SK-N-SH treated with all-trans-retinoic acid at 6 μM for 48 hours (cell line): ENCODE results near the gene CD200.
"Not testable (repeated sequence)": the region's sequence is repeated elsewhere in the genome, so short reads cannot be mapped to it uniquely, and the experiment has no call there.

Source experiments
- ATAC-seq: fragments of 200-7000 bp; cut with Tn5 transposase; 3 replicates; pipeline ENCODE4 v1.9.1; 2020; ENCODE audit warnings: mild to moderate bottlenecking, moderate library complexity
- ESRRG ChIP-seq: fragments of 250-450 bp; sonication (Bioruptor Pico); IDR thresholded peaks from 2 replicates; pipeline ENCODE4 v1.6.1; 2021; ENCODE audit warnings: mild to moderate bottlenecking
- GLIS3 ChIP-seq: fragments of 250-450 bp; sonication (Bioruptor Pico); IDR thresholded peaks from 2 replicates; pipeline ENCODE4 v1.5.0; 2020; ENCODE audit warnings: mild to moderate bottlenecking, moderate library complexity
- ISL1 ChIP-seq: fragments of 250-450 bp; sonication (Bioruptor Pico); IDR thresholded peaks from 2 replicates; pipeline ENCODE4 v2.1.2; 2022; ENCODE audit warnings: mild to moderate bottlenecking, moderate library complexity
- OSR1 ChIP-seq: fragments of 250-450 bp; sonication (Bioruptor Pico); IDR thresholded peaks from 2 replicates; pipeline ENCODE4 v1.8.0; 2022; ENCODE audit warnings: moderate library complexity, mild to moderate bottlenecking, inconsistent platforms
- RARB ChIP-seq: fragments of 250-450 bp; sonication (Bioruptor Pico); IDR thresholded peaks from 2 replicates; pipeline ENCODE4 v1.8.0; 2021; ENCODE audit warnings: mild to moderate bottlenecking, moderate library complexity
- TCF4 ChIP-seq: fragments of 250-450 bp; sonication (Bioruptor Pico); IDR thresholded peaks from 2 replicates; pipeline ENCODE4 v1.8.0; 2021; ENCODE audit warnings: mild to moderate bottlenecking, moderate library complexity, borderline replicate concordance
- TOX ChIP-seq: fragments of 250-450 bp; sonication (Bioruptor Pico); IDR thresholded peaks from 2 replicates; pipeline ENCODE4 v1.8.0; 2021; ENCODE audit warnings: mild to moderate bottlenecking, moderate library complexity, borderline replicate concordance
- ZNF565 ChIP-seq: fragments of 450-650 bp; formaldehyde crosslinking; conservative IDR thresholded peaks from 2 replicates; pipeline ENCODE4 v1.5.0; 2020; ENCODE audit warnings: low read depth, mild to moderate bottlenecking, moderate library complexity
- ZNF70 ChIP-seq: fragments of 450-650 bp; formaldehyde crosslinking; IDR thresholded peaks from 2 replicates; pipeline ENCODE4 v1.5.0; 2020; ENCODE audit warnings: mild to moderate bottlenecking, moderate library complexity
- ZNF8 ChIP-seq: fragments of 450-650 bp; formaldehyde crosslinking; IDR thresholded peaks from 2 replicates; pipeline ENCODE4 v1.5.0; 2020; ENCODE audit warnings: mild to moderate bottlenecking, moderate library complexity
- TF ChIP-seq, protein P1 (sequence below): fragments of 250-450 bp; sonication (Bioruptor Pico); IDR thresholded peaks from 2 replicates; pipeline ENCODE4 v1.8.0; 2021; ENCODE audit warnings: low read depth, mild to moderate bottlenecking, moderate library complexity, borderline replicate concordance
- TF ChIP-seq, protein P2 (sequence below): fragments of 250-450 bp; sonication (Bioruptor Pico); IDR thresholded peaks from 2 replicates; pipeline ENCODE4 v1.5.1; 2021; ENCODE audit warnings: mild to moderate bottlenecking, moderate library complexity
- TF ChIP-seq, protein P3 (sequence below): fragments of 250-450 bp; sonication (Bioruptor Pico); IDR thresholded peaks from 2 replicates; pipeline ENCODE4 v1.5.0; 2020; ENCODE audit warnings: mild to moderate bottlenecking, moderate library complexity
- TF ChIP-seq, protein P4 (sequence below): fragments of 250-450 bp; sonication (Bioruptor Pico); IDR thresholded peaks from 2 replicates; pipeline ENCODE4 v1.8.0; 2020; ENCODE audit warnings: mild to moderate bottlenecking, moderate library complexity, borderline replicate concordance
- TF ChIP-seq, protein P5 (sequence below): fragments of 250-450 bp; sonication (Bioruptor Pico); IDR thresholded peaks from 2 replicates; pipeline ENCODE4 v1.5.1; 2020; ENCODE audit warnings: low read depth, mild to moderate bottlenecking, moderate library complexity

Gene CD200

DNA sequence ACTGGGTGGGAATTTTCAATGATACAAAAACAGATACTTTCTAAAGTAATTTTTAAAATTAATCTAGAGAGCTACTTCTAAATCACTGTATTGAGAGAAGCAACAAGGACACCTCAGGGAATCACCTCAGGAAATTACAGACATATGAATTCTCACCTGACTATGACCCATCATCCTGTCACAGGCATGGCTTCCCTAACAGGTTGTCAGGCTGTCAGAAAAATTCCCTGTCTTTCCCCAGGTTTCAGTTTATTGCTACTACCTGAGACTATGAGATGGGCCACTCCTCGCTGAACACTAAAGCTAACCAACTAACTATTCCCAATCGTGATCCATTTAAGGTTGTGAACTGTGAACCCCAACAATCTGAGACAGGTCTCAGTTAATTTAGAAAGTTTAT, 66.1 kb downstream of the CD200 start:
- TF ChIP-seq ZNF565 (CRISPR knock-in tag) (no peak), ZNF70 (CRISPR knock-in tag) (no peak), TCF4 (CRISPR knock-in tag) (no peak), OSR1 (CRISPR knock-in tag) (no peak), ISL1 (CRISPR knock-in tag) (no peak), ESRRG (CRISPR knock-in tag) (no peak), RARB (CRISPR knock-in tag) (no peak), GLIS3 (no peak), TOX (CRISPR knock-in tag) (no peak)
- TF ChIP-seq, protein P1, sequence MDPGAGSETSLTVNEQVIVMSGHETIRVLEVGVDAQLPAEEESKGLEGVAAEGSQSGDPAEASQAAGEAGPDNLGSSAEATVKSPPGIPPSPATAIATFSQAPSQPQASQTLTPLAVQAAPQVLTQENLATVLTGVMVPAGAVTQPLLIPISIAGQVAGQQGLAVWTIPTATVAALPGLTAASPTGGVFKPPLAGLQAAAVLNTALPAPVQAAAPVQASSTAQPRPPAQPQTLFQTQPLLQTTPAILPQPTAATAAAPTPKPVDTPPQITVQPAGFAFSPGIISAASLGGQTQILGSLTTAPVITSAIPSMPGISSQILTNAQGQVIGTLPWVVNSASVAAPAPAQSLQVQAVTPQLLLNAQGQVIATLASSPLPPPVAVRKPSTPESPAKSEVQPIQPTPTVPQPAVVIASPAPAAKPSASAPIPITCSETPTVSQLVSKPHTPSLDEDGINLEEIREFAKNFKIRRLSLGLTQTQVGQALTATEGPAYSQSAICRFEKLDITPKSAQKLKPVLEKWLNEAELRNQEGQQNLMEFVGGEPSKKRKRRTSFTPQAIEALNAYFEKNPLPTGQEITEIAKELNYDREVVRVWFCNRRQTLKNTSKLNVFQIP (CRISPR knock-in tag): no peak
- TF ChIP-seq, protein P2, sequence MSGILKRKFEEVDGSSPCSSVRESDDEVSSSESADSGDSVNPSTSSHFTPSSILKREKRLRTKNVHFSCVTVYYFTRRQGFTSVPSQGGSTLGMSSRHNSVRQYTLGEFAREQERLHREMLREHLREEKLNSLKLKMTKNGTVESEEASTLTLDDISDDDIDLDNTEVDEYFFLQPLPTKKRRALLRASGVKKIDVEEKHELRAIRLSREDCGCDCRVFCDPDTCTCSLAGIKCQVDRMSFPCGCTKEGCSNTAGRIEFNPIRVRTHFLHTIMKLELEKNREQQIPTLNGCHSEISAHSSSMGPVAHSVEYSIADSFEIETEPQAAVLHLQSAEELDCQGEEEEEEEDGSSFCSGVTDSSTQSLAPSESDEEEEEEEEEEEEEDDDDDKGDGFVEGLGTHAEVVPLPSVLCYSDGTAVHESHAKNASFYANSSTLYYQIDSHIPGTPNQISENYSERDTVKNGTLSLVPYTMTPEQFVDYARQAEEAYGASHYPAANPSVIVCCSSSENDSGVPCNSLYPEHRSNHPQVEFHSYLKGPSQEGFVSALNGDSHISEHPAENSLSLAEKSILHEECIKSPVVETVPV (CRISPR knock-in tag): no peak
- TF ChIP-seq, protein P3, sequence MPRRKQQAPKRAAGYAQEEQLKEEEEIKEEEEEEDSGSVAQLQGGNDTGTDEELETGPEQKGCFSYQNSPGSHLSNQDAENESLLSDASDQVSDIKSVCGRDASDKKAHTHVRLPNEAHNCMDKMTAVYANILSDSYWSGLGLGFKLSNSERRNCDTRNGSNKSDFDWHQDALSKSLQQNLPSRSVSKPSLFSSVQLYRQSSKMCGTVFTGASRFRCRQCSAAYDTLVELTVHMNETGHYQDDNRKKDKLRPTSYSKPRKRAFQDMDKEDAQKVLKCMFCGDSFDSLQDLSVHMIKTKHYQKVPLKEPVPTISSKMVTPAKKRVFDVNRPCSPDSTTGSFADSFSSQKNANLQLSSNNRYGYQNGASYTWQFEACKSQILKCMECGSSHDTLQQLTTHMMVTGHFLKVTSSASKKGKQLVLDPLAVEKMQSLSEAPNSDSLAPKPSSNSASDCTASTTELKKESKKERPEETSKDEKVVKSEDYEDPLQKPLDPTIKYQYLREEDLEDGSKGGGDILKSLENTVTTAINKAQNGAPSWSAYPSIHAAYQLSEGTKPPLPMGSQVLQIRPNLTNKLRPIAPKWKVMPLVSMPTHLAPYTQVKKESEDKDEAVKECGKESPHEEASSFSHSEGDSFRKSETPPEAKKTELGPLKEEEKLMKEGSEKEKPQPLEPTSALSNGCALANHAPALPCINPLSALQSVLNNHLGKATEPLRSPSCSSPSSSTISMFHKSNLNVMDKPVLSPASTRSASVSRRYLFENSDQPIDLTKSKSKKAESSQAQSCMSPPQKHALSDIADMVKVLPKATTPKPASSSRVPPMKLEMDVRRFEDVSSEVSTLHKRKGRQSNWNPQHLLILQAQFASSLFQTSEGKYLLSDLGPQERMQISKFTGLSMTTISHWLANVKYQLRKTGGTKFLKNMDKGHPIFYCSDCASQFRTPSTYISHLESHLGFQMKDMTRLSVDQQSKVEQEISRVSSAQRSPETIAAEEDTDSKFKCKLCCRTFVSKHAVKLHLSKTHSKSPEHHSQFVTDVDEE: no peak
- TF ChIP-seq, protein P4, sequence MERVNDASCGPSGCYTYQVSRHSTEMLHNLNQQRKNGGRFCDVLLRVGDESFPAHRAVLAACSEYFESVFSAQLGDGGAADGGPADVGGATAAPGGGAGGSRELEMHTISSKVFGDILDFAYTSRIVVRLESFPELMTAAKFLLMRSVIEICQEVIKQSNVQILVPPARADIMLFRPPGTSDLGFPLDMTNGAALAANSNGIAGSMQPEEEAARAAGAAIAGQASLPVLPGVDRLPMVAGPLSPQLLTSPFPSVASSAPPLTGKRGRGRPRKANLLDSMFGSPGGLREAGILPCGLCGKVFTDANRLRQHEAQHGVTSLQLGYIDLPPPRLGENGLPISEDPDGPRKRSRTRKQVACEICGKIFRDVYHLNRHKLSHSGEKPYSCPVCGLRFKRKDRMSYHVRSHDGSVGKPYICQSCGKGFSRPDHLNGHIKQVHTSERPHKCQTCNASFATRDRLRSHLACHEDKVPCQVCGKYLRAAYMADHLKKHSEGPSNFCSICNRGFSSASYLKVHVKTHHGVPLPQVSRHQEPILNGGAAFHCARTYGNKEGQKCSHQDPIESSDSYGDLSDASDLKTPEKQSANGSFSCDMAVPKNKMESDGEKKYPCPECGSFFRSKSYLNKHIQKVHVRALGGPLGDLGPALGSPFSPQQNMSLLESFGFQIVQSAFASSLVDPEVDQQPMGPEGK: no peak
- no peak for ATAC-seq

DNA sequence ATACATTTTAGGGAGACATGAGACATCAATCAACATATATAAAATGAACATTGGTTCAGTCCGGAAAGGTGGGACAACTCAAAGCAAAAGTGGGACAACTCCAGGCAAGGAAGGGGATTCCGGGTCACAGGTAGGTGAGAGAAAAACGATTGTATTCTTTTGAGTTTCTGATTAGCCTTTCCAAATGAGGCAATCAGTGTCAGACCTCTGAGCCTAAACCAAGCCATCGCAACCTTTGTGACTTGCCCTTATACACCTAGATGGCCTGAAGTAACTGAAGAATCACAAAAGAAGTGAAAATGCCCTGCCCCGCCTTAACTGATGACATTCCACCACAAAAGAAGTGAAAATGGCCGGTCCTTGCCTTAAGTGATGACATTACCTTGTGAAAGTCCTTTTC, 66.6 kb downstream of the CD200 start:
- ATAC-seq: not testable (repeated sequence)

DNA sequence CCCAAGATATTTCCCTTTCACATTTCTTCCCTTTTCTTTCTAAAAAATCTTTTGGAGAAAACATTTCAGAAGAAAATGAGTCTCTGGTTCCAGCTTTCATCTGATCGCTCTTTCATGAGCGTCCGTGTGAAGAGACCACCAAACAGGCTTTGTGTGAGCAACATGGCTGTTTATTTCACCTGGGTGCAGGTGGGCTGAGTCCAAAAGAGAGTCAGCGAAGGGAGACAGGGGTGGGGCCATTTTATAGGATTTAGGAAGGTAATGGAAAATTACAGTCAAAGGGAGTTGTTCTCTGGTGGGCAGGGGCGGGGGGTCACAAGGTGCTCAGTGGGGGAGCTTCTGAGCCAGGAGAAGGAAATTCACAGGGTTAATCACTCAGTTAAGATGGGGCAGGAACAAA, 67.4 kb downstream of the CD200 start:
- not testable (repeated sequence) for ATAC-seq

DNA sequence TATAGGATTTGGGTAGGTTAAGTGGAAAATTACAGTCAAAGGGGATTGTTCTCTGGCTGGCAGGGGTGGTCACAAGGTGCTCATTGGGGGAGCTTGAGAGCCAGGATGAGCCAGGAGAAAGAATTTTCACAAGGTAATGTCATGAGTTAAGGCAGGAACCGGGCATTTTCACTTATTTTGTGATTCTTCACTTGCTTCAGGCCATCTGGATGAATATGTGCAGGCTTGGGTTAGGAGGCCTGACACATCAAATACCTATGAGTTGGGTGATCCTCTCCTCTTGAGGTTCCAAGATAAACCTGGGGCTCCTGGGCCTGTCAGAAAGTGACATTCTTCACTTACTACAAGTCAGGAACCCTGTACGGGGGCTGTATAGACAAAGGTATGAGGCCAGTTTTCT, 68.7 kb downstream of the CD200 start:
- ATAC-seq: no peak

More for the DNA sequence above, 68.7 kb downstream of the CD200 start:
- TF ChIP-seq, protein P5, sequence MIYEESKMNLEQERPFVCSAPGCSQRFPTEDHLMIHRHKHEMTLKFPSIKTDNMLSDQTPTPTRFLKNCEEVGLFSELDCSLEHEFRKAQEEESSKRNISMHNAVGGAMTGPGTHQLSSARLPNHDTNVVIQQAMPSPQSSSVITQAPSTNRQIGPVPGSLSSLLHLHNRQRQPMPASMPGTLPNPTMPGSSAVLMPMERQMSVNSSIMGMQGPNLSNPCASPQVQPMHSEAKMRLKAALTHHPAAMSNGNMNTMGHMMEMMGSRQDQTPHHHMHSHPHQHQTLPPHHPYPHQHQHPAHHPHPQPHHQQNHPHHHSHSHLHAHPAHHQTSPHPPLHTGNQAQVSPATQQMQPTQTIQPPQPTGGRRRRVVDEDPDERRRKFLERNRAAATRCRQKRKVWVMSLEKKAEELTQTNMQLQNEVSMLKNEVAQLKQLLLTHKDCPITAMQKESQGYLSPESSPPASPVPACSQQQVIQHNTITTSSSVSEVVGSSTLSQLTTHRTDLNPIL (CRISPR knock-in tag): no peak
- TF ChIP-seq ZNF70 (CRISPR knock-in tag): no peak
- TF ChIP-seq, protein P2 (CRISPR knock-in tag): no peak
- TF ChIP-seq ZNF8 (CRISPR knock-in tag): no peak
